ENCODE data around the gene WNT5A.

Gene WNT5A

DNA sequence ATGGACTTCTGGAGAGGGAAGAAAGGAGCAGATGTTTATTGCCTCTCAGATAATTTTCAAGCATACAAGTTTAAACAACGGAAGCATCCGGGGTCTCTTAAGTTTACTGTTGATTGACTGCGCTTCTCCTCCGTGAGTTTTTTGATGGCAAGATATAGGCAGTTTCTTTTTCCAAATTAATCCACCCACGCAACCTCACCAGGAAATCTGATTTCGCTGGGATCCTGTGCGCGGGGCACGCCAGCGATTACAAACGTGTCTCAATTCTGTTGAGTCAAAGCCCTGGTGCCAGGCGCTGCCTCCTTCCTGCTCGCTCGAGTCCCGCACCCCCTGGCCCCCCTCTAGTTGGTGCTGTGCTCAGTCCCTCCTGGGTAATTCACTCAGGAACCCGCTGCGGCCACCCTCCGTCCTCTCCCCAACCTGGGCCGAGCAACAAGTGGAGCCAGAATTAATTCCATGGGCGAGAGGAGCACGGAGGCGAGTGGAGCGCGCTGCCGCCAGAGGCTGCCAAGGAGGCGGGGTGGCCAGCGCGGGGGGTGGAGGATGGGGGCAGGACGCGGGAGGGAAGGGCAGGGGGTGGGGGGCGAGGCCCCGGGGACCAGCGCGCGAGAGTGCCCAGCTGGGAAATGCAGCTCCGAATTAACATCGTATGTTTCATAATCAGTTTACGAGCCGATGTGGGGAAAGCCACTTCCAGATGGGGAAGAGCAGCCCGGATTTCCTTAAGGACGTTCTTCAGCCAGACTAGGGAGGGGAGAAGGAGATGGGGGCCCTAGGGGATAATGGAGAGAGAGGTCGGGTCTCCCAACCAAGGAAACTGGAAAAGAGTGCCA lies 6.0 kb downstream of the WNT5A start:
- DNase-seq, result no peak

DNA sequence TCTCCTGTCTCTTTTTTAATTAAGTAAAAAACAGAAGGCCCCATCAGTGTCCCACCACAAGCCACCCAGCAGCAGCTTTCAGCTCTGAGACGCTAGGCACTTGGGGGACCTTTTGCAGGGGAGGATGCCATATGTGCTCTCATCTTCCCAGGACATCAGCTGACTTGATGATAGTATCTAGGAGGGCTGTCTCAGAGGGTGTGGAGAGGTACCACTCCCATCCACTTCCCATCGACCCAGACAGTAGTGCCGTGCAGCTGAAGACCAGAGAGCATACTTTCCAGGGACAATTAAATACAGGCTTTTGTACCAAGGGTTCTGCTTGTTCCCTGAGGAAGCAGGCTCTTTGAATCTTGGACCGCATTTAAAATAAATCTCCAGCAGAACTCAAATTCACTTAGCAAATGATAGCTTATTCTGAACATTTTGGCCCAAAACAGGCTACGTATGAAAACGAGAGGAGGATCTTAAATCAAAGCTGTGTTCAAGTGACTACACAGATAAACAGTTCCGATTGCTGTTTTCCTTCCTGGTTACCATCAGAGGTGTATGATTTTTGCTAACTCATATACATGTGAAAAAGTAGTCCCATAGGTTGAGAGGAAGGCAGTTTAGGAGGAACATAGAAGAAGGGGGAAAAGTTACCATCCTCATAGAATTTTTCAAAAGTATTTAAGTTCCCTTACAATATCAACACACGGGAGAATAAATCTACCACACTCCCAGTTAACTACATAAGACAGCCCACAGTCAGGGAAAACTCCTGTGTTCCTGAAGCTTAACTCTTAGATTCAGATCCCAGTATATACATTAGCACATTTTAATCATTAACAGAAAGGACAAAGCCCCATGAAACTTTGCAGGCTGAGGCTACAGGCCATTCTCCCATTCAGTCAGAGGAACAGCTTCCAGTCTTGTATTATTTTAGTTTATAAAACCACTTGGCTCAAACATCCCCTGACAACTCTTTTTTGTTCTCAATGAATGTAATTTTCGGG lies 9.5 kb downstream of the WNT5A start:
- no peak for DNase-seq

DNA sequence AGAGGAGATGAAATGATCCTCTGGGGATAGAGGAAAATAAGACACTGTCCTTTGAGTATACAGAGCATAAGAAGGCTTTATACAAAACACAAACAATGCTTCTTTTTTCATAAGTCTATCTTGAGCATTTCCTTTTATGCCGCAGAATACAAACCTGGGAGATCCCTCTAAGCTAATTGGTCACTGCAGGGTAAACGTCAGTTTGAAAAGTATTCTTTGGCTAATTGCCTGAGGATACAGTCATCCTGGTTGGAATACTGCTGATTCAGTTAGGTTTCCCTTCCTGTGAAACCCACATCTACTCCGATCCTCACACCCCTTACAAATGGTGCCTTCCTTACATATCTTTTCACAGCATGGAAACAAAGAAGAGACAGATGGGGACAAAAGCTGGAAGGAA lies 10.6 kb downstream of the WNT5A start:
- DNase-seq, result no peak

DNA sequence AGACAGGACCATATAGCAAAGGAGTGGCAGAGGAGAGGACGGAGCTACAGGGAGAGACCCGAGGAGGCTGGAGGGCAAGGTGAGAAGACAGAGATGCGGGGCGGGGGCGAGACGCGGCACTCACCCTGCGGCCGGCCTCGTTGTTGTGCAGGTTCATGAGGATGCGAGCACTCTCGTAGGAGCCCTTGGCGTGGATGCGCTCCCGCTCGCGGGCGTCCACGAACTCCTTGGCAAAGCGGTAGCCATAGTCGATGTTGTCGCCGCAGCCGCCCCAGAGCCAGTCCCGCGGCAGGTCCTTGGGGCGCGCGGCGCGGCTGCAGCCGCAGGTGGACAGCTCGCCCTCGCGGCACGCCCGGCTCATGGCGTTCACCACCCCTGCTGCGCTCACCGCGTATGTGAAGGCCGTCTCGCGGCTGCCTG lies 12.9 kb downstream of the WNT5A start:
- no peak for DNase-seq

DNA sequence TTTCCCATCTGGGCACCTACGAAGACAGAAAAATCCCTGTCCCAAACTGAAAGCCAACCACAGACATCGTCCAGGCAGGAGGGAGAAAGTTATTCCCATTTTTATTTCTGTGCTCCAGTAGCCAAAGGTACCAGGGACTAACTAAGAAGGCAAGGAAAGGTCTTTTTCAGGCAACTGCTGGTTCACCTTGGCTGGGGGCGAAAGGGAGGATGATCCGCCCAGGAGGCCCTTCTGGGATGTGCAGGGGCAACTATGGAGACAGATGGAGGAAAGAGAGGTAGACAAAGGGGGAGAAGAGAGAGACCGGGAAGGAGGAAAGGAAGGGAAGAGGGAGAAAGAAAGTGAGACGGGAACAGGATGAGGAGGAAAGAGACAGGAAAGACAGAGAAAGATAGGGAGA lies 13.3 kb downstream of the WNT5A start:
- no peak for DNase-seq

DNA sequence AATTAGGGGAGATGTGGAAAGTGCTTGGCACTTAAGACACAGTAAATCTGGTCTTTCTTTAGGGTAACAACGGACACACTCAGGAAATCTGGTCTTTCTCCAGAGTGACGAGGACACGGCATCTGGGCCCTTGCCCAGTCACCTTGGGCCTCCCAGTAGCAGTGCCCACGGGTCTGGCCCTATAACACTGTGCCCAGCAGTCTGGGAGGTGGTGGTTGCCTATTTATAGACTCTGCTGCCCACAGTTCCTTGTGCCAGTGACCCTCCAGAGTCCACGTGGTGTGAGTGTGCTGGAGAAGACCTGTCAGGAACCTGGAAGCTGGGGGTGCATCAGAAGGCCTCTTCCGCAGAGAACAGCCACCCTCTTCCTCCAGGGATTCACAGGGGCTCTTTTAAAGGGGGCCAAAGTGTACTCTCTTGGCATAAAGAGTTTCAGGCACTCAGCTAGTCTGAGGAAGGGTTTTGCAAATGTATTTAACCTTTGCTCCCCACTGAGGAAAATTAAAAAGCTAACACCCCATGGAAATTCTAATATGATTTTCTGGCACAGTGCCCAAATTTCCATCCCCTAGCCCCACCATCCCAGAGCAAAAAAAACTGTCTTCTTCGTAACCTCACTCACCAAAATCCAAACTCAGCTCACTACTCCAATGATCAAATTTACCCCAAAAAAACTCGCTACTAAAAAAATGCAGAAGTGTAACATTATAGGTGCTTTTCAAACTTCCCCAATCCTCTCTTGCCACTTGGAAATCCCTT lies 15.4 kb downstream of the WNT5A start:
- no peak for DNase-seq

DNA sequence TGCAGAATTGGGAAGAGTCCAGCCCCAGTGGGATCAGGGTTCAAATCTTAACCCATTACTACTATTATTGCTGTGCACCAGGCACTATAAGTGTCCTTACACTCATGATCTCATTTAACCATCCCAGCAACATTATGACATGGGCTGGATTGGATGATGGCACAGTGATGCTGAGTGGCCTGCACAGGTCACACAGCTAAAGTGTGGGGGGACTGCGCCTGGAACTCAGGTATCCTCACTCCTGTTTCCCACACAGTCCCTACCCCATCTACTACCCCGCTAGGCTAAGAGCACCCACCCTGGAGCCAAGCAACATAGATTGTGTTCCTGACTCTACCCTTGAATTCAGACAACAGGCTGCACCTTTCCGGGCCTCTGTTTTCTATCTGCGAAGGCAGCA lies 16.0 kb downstream of the WNT5A start:
- no peak for DNase-seq

DNA sequence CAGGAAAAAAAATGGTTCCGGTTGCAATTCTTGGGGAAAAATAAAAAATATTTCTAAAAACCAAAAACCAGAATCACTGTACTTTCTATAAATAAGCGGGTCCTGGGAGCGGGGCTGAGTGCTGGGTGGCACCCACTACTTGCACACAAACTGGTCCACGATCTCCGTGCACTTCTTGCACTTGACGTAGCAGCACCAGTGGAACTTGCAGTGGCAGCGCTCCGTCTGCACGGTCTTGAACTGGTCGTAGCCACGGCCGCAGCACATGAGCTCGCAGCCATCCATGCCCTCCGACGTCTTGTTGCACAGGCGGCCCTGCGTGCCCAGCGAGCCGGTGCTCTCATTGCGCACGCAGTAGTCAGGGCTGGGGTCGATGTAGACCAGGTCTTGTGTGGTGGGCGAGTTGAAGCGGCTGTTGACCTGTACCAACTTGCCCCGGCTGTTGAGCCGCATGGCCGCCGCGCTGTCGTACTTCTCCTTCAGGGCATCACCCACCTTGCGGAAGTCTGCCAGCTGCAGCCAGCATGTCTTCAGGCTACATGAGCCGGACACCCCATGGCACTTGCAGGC lies 17.1 kb downstream of the WNT5A start:
- DNase-seq, result no peak

DNA sequence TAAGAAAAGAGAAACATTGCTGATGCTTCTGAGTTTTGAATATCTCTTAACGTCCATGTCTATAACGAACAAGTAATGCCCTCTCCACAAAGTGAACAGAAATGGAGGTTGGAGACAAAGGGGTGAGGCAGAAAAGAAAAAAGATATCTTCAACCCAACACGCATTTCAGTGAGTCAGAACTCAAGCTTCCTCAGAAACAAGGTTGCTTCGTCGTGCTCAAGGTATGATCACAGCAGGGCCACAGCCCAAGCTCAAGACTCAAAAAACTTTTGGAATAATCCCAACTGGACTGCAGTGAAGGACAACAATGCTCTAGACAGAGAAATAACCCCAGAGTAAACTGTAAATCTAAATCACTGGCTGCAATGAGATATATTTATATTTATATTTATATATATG lies 18.9 kb downstream of the WNT5A start:
- DNase-seq, result no peak

DNA sequence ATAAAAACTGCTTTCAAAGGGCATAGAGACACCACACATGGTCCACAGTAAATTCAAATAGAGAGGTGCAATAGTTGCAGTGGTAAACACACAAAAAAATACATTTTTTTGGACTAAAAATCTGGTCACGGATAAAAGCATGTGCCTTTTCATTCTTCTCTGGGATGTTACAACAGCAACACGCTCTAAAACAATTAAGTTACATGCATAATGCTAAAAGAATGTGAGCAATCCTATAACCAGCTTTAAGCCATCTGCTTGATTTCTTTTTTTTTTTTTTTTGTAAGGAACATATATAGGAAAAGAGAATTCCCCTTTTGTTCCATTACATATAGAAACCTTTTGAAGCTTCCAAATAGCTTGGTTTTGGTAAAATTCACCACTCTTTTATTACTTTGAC lies 20.0 kb downstream of the WNT5A start:
- DNase-seq, result no peak

DNA sequence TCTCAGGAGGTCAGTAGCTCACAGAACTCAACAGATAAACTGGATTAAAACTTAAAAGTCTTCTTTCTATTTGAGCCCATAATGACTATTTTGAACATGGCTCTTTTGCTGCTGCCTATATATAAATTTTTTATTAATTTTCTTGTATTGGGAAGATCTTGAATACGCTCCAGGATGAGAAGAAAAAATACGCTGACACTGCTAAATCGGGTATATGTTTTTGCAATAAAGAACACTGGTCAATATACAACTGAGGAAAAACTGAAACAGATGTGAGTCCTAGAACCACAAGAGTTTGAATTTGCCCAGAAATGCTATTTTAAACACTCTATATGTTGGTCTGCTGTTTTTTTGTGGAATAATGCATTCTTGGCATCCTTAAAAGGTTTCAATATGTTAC lies 20.6 kb downstream of the WNT5A start:
- no peak for DNase-seq

DNA sequence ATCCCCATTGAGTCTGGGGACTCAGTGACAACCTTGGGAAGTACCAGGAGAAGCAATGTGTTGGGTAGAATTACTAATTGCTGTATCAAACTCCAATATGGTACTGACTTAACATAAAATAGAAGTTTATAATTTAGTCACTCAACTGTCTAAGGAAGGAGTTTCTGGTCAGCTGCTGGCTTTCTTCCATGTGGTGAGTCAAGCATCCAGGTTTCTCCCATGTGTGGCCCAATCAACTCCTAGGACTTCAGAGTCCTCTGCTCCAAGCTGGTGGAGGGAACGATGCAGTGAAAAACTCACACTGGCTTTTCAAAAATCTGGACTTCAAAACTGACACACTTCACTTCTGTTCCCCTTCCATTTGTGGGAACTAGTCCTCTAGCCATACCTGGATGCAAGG lies 25.2 kb downstream of the WNT5A start:
- no peak for DNase-seq

DNA sequence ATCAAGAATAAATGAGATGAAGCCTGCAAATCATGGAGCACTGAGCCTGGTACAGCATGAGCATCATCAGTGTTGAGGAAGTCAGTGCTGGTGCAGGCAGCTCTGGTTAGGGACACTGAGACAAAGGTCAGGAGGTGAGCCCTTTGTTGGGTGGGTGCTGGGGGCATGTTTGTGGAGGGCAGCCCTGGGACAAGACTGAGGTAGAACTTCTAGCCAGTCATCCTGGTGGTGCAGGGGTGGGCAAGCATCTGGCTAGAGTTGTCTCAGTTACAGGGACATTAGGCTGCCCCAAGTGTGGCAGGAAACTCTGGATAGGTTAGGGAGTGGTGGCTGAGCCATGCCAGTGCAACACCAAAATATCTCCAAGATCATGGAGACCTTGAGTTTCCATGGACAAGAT lies 27.3 kb downstream of the WNT5A start:
- no peak for DNase-seq

DNA sequence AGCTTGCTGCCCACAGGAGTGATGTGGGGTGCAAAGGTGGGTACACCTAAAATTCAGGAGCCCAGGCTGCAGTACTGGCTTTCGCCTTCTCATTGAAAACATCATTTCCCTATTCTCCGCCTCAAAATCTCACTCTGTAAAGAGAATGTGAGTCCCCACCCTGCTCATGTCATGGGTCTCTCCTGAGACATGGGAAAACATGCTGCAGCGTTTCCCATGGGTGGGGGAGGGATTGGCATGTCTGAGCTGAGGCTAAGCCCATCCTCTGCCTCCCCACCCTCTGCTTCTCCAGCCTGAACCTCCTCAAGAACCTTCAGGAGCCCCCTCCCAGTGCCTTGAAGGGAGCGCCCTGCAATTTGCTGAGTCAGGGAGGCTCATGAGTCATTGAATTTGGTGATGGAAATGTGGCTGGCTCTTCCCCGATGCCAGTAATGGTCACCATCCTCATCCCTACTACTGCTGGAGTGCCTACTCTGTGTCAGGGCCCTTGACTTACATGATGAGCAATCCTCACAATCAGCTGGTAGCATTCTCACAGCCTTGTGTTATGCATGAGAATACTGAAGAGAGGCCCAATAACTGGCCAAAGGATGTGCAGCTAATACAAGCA lies 28.8 kb downstream of the WNT5A start:
- DNase-seq, result no peak

DNA sequence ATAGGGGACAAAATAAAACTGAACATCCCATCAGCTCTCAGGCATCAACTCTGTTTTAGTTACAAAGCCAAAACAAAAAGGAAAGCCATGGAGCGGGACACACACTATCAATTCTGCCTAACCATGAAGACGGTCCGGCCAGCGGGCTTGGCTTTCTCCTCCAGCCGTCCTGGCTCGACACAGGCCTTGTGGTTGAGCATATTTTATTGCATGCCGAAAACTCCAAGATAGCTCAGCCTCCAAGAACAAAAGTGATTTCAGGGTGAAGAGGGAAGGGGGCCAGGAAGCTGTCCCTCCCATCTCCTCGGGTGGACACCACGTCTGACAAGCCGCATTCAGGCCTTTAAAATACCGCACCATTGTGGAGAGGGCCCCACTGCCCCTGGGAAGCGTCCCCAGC lies 31.2 kb downstream of the WNT5A start:
- DNase-seq, result no peak

DNA sequence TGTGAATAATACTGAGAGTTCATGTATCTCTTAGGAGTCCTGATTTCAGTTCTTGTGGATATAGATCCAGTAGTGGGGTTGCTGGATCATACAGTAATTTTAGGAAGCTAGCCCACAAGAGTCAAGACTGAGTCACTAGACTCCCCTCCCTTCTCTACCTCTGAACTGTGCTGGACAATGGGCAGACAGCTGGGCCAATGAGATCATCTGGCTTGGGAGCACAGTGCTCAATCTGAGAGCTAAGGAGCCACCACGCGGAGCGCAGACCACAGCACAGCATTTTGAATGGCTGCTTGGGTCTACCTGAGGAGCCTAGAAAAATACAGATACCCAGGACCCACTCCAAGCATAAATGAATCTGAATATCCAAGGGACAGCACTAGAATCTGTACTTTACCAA lies 32.5 kb downstream of the WNT5A start:
- DNase-seq, result no peak

DNA sequence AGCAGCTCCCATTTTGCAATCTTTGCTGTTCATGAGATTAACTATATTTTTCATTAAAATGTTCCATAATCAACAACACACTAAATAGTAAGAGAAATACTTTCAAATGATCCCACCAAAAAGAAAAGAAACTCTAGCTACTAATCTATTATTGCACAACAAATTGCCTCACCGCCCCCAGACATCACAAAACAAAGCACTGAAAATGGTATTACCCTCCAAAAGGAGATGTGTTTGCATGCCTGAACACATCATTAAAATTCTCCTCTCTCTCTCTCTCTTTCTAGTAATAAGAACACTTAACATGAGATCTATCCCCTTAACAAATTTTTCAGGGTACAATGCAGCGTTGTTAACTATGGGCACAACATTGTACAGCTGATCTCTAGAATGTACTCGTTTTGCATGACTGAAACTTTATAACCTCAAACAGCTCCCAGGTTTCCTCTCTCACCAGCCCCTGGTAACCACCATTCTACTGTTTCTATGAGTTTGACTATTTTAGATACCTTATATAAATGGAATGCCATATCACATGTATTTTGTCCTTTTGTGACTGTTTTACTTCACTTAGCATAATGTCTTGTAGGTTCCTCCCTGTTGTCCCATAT lies 33.1 kb downstream of the WNT5A start:
- DNase-seq, result no peak

DNA sequence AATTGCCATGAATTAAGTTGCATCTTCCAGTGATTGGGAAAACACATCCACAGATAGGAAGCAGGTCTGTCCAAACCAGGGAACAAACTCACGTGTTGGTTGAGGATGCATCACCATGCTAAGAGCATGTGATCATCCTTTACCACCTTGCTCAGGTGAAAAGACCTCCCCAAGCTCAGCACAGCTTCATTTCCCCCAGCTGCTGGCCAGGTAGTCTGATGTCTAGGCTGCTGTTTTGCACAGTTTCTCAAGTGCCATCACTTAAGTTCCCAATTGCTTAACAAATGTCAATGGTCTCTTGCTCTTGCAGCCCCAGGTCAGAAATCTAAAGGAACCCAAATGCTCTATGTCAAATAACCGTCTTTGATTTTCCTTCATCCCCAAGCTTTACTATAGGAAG lies 34.2 kb downstream of the WNT5A start:
- no peak for DNase-seq

DNA sequence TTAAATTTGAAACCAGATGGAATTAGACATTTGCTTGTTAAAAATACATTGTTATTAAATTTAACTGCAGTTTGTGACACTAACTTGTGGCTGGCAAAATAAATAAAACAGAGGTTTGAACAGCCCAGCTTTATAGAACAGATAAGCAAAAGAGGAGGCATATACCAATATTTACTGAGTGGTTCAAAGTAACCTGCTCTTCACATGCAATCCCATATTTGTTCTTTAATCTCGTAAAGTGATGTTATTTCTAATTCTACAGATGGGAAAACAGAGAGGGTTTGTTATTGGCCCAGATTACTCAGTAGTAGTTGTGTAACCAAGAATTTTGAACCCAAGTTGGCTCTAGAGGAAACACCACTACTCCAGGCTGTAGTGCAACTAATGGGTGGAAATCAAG lies 37.6 kb downstream of the WNT5A start:
- DNase-seq, result no peak

DNA sequence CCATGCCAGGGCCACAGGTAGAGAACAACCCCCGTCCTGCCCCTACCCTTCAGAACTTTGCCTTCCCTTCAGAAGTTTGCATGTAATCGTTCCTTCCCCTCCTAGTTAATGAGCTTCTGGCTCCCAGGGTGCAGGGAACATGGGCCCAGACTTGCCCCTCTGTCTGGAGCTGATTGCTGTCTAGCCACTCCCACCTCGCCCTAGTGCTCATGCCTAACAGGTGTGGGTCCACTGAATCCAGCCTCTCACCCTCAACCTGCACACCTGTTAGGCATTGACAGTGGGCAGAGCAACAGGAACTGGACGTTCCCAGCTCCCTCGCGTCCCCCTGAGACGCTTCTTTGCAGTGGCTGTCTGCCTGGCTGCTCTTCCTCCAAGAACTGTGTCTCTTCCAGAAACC lies 40.3 kb downstream of the WNT5A start:
- DNase-seq, result peak; percentile 29

DNA sequence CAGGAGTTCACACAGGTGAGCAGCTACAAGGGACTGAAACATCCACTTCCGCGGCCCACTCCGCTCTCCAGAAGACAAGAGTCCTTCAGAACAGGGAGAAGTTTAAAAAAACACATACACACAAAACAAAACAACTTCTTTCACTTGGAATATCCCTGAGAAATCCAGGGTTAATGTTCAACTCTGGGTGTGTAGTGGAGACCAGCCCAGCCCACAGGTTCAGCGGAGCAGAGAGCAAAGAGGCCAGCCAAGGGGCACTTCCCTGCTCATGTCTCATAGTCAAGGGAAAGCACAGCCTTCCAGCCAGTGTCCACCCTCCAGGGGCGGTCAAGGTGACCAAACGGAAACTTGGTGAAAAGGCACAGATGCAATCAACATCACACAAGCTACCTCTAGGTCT lies 41.6 kb downstream of the WNT5A start:
- DNase-seq, result no peak

DNA sequence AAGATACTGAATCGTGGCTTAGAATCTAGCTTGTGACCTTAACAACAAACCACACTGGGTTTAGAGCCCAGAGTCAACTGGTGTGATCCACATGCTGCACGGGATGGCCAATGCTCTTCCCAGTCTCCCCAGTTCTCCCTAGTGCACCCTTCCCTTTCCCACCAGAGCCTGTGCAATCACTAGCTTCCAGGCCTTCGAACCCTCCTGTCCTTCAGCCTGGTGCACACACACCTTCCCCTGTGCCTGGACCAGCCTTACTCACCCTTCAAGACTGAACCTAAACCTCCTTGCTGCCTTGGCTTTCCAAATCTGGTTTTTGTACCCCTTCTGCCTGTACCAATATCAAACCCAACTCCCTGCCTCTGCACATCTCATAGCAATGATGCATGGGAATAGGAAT lies 43.8 kb downstream of the WNT5A start:
- DNase-seq, result no peak

All from NCI-H2171 (cell line).